Measurements from ENCODE around the gene CLIP1.
"Not testable (repeated sequence)": the region's sequence is repeated elsewhere in the genome, so short reads cannot be mapped to it uniquely, and the experiment has no call there.

CLIP1 gene

DNA sequence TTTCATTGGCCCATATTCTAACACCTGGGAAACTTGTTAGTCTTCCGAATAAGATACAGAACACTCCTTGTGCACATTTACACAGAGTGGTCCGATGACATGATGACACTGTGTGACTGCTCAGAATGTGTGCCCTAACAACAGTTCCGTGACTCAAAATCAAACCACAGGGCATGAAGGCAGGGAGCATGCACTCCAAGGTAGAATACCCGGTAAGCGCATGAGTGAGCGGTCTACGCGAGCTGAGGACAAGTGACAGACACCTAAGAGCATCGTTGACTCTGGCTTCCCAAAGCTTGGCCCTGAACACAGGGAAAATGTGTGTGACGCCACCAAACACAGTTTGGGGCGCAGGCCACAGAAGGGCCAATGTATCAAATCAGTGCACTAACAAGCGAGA lies 18.6 kb downstream of the CLIP1 start:
- TF ChIP-seq, protein P1, sequence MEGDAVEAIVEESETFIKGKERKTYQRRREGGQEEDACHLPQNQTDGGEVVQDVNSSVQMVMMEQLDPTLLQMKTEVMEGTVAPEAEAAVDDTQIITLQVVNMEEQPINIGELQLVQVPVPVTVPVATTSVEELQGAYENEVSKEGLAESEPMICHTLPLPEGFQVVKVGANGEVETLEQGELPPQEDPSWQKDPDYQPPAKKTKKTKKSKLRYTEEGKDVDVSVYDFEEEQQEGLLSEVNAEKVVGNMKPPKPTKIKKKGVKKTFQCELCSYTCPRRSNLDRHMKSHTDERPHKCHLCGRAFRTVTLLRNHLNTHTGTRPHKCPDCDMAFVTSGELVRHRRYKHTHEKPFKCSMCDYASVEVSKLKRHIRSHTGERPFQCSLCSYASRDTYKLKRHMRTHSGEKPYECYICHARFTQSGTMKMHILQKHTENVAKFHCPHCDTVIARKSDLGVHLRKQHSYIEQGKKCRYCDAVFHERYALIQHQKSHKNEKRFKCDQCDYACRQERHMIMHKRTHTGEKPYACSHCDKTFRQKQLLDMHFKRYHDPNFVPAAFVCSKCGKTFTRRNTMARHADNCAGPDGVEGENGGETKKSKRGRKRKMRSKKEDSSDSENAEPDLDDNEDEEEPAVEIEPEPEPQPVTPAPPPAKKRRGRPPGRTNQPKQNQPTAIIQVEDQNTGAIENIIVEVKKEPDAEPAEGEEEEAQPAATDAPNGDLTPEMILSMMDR (IDR thresholded peaks at IDR 0.05; ENCODE audit: extremely low read depth, missing control alignments): no peak
- no peak for DNase-seq (ENCODE audit: low spot score)

DNA sequence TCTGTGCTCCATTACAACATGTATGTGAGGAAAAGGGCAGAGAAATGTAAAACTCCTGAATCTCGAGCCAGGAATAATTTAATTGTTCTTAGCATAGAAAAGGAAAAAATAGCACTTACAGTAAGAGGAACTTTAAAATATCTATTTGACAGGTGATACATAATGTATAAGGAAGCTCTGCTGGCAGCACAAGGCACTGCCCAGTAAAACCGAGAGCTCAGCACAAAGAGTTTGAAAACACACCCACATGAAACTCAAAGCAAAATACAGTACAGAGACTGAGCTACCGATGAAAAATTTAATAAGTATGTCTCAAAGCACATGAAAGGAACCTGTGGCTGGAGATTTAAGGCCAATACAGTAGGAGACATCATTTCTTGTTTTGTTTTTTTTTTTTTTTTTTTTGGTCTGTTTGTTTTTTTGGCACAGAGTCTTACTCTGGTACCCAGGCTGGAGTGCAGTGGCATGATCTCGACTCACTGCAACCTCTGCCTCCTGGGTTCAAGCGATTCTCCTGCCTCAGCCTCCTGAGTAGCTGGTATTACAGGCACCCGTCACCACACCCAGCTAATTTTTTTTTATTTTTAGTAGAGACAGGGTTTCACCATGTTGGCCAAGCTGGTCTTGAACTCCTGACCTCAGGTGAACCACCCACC lies 19.2 kb downstream of the CLIP1 start:
- TF ChIP-seq, protein P1 (IDR thresholded peaks at IDR 0.05; ENCODE audit: extremely low read depth, missing control alignments): no peak
- peak; percentile 31 for DNase-seq (ENCODE audit: low spot score)

DNA sequence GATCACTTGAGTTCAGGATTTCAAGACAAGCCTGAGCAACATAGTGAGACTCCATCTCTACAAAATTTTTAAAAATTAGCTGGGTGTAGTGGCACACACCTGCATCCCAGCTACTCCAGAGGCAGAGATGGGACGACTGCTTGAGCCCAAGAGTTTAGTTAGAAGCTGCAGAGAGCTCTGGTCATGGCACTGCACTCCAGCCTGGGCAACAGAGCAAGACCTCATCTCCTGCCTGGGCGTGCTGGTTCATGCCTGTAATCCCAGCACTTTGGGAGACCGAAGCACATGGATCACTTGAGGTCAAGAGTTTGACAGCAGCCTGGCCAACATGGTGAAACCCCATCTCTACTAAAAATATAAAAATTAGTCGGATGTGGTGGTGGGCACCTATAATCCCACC lies 20.2 kb downstream of the CLIP1 start:
- TF ChIP-seq, protein P1 (IDR thresholded peaks at IDR 0.05; ENCODE audit: extremely low read depth, missing control alignments): no peak
- no peak for DNase-seq (ENCODE audit: low spot score)

DNA sequence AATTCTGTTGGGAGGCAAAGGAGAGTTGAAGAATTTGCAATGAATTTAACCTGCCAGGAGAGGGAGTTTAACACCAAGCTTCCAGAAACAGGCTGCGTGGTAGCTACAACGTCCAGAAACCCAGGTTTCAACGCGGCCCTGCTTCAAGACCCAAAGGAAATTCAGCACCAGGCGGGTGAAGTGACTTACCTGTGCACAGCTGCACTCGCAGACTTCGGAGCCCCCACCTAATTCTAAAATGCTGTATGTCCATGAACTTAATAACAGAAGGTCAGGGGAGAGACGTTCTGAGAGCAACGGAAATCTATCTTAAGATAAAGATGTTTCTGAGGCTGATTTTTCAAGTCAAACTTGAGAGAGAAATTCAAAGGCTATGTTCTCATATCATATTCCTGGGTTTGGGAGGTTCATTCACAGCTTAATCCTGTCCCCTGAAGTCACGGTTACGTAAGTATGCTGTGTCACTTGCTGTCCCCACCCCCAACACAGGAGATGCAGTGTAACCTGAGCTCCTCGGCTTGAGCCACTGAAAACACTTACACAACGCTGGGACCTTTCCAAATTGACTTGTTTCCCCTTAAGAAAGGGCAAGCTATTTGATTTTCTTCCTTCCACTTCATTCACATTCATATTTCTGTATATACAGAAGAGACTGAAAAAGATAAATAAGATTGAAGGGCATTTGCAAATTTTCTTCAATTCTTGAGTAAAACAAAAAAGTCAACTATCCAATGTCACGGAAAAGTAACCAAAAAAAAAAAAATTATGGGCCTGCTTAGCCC lies 22.7 kb downstream of the CLIP1 start:
- DNase-seq (ENCODE audit: low spot score): peak; percentile 76
- TF ChIP-seq, protein P1 (IDR thresholded peaks at IDR 0.05; ENCODE audit: extremely low read depth, missing control alignments): peak; percentile 44

DNA sequence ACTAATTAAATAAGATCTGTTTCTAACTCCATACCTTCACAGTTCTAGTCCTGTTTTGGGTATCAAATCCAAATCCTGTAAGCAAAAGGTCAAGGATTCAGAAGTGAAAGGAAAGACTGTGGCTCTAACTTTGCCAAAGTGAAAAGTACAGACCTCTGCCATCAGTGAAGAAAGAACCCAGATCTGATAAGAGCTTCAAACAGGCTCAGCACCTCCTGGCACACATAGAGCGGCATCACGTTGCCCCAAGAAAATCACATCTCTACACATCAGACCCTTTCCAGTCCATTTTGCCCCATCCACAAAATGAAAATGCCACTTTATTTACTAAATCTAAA lies 23.2 kb downstream of the CLIP1 start:
- TF ChIP-seq, protein P1 (IDR thresholded peaks at IDR 0.05; ENCODE audit: extremely low read depth, missing control alignments): no peak
- no peak for DNase-seq (ENCODE audit: low spot score)

DNA sequence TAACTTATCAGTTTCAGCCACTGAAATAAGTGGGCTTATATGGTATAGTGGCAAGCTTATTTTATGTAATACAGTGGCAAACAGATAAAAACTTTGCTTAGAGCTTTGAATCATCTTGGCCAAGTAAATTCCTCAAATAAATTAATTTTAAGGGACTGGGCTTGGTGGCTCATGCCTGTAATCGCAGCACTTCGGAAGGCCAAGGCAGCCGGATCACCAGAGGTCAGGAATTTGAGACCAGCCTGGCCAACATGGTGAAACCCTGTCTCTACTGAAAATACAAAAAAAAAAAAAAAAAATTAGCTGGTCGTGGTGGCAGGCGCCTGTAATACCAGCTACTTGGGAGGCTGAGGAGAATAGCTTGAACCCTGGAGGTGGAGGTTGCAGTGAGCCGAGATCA lies 24.5 kb downstream of the CLIP1 start:
- DNase-seq (ENCODE audit: low spot score): not testable (repeated sequence)

DNA sequence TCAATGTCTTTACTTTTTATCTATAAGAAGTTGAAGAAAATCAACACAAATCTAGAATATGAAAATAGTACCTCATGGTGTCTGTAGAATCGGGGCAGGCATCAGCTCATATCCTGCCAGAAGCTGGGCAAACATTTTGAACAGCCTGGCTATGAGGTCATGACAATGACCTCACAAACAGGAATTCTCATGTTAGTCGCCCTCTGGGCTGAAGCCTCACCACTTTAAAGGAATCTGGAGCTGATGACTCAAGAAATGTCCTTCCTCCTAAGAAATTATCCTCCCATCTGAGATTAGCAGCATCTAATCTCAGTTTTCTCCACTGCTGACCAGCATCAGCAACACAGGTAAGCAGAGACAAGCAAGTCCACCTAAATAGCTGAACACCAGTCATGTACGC lies 27.1 kb downstream of the CLIP1 start:
- TF ChIP-seq, protein P1 (IDR thresholded peaks at IDR 0.05; ENCODE audit: extremely low read depth, missing control alignments): no peak
- DNase-seq (ENCODE audit: low spot score): no peak

Data from GM20000 (cell line).